Endothelial cell of umbilical vein (primary cell): Measurements from ENCODE around the gene ADGRL3.

Source experiments
- EZH2 ChIP-seq: IDR thresholded peaks from 2 replicates; pipeline ENCODE4 v1.6.1; 2012; ENCODE audit warnings: borderline replicate concordance, low read depth, mild to moderate bottlenecking, moderate library complexity, low read length, inconsistent platforms; ENCODE audit not compliant: severe bottlenecking
- GATA2 ChIP-seq: IDR thresholded peaks from 2 replicates; pipeline ENCODE4 v1.7.0; 2011; ENCODE audit warnings: low read depth, mild to moderate bottlenecking, moderate library complexity, mixed read lengths, low read length; ENCODE audit not compliant: insufficient read length, insufficient read depth
- JUN ChIP-seq: IDR thresholded peaks from 2 replicates; pipeline ENCODE4 v1.6.1; 2011; ENCODE audit warnings: borderline replicate concordance, low read depth; ENCODE audit not compliant: insufficient read length, insufficient read depth
- MYC ChIP-seq: IDR thresholded peaks from one replicate; pipeline ENCODE4 v1.6.1; 2011; ENCODE audit warnings: mild to moderate bottlenecking, low read depth, low read length
- POLR2A ChIP-seq: IDR thresholded peaks from 2 replicates; pipeline ENCODE4 v1.6.1; 2012; ENCODE audit warnings: low read depth, mild to moderate bottlenecking, control low read depth, low read length
- POLR2AphosphoS5 ChIP-seq: IDR thresholded peaks from 2 replicates; pipeline ENCODE4 v1.6.1; 2012; ENCODE audit warnings: low read depth, mild to moderate bottlenecking, control low read depth, low read length, moderate library complexity; ENCODE audit not compliant: insufficient read depth
- TF ChIP-seq, protein P1 (sequence below), 2 donors: IDR thresholded peaks; 1 replicate in 1 of 2; 2 replicates in 1 of 2; pipeline ENCODE4 v1.5.1; 2011; ENCODE audit warnings: low read length in 2 of 2, mild to moderate bottlenecking in 2 of 2, moderate library complexity in 2 of 2, control low read depth in 1 of 2, inconsistent platforms in 1 of 2, low read depth in 1 of 2; ENCODE audit not compliant: insufficient read depth in 1 of 2; ENCODE audit errors: extremely low read depth in 1 of 2
- TF ChIP-seq, protein P2 (sequence below): IDR thresholded peaks from 2 replicates; pipeline ENCODE4 v1.6.1; 2011; ENCODE audit not compliant: insufficient read depth, insufficient read length

DNA sequence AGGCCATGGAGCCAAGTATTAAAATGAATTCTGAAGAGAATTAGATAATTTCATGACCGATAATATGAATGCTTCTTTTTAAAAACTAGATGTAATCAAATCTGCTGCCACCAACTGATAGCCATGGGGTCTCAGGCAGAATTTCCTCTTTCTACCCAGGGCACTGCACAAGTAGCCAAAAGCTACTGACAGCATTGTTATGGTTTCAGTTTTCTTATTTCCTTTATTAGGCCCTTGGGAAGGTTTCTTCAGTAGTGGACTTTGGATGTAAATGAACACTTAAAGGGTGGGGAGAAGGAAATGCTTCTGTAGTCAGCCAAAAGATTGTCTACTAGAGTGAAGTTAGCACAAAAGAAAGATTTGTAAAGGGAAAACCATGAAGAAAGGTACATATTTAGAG, 686.0 kb downstream of the ADGRL3 start:
- TF ChIP-seq, protein P1, sequence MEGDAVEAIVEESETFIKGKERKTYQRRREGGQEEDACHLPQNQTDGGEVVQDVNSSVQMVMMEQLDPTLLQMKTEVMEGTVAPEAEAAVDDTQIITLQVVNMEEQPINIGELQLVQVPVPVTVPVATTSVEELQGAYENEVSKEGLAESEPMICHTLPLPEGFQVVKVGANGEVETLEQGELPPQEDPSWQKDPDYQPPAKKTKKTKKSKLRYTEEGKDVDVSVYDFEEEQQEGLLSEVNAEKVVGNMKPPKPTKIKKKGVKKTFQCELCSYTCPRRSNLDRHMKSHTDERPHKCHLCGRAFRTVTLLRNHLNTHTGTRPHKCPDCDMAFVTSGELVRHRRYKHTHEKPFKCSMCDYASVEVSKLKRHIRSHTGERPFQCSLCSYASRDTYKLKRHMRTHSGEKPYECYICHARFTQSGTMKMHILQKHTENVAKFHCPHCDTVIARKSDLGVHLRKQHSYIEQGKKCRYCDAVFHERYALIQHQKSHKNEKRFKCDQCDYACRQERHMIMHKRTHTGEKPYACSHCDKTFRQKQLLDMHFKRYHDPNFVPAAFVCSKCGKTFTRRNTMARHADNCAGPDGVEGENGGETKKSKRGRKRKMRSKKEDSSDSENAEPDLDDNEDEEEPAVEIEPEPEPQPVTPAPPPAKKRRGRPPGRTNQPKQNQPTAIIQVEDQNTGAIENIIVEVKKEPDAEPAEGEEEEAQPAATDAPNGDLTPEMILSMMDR (IDR thresholded peaks at IDR 0.05; ENCODE audit: extremely low read depth in 1 of 2, insufficient read depth in 1 of 2, low read depth in 1 of 2, low read length in 2 of 2), result no peak
- TF ChIP-seq POLR2A (no peak), GATA2 (no peak), JUN (no peak), POLR2AphosphoS5 (no peak), MYC (no peak), EZH2 (no peak)
- TF ChIP-seq, protein P2, sequence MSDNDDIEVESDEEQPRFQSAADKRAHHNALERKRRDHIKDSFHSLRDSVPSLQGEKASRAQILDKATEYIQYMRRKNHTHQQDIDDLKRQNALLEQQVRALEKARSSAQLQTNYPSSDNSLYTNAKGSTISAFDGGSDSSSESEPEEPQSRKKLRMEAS, result no peak
